GM23338 (cell line): ENCODE results near the gene NPEPPS. TPM values are rescaled to one million over a fixed set of nuclear protein-coding genes. Genes with fewer than 3 reads are reported as not detected.

ENCODE experiments used
- ATAC-seq: fragments of 200-7000 bp; cut with Tn5 transposase; 3 replicates; pipeline ENCODE4 v1.9.1; 2020
- DNase-seq: peaks from one replicate; pipeline ENCODE4 v3.0.0-alpha.2; 2015; ENCODE audit warnings: low spot score
- H2AFZ ChIP-seq: fragments of 200-600 bp; sonication (generic); 2 replicates; pipeline ENCODE4 v1.8.0; 2016; ENCODE audit warnings: antibody characterized with exemption, mild to moderate bottlenecking, moderate library complexity
- H3F3A ChIP-seq: fragments of 200-600 bp; sonication (generic); replicated peaks from 2 replicates; pipeline ENCODE4 v1.8.0; 2017; ENCODE audit warnings: antibody characterized with exemption, mixed run types, low read depth
- H3K27ac ChIP-seq: fragments of 200-600 bp; sonication (generic); 2 replicates; pipeline ENCODE4 v1.6.1; 2016; ENCODE audit warnings: low read depth
- H3K27me3 ChIP-seq: fragments of 200-600 bp; sonication (generic); 2 replicates; pipeline ENCODE4 v1.8.0; 2016; ENCODE audit warnings: mild to moderate bottlenecking, mixed run types, moderate library complexity; ENCODE audit not compliant: insufficient read depth
- H3K36me3 ChIP-seq: fragments of 200-600 bp; sonication (generic); 2 replicates; pipeline ENCODE4 v1.8.0; 2016; ENCODE audit warnings: mild to moderate bottlenecking; ENCODE audit not compliant: insufficient read depth
- H3K4me1 ChIP-seq: fragments of 200-600 bp; sonication (generic); 2 replicates; pipeline ENCODE4 v1.8.0; 2016; ENCODE audit warnings: mild to moderate bottlenecking, moderate library complexity; ENCODE audit not compliant: insufficient read depth
- H3K4me2 ChIP-seq: fragments of 200-600 bp; sonication (generic); 2 replicates; pipeline ENCODE4 v1.7.1; 2017; ENCODE audit warnings: mixed run types
- H3K4me3 ChIP-seq: fragments of 200-600 bp; sonication (generic); 2 replicates; pipeline ENCODE4 v1.6.1; 2016; ENCODE audit warnings: mixed run types
- H3K79me2 ChIP-seq: fragments of 200-600 bp; sonication (generic); replicated peaks from 2 replicates; pipeline ENCODE4 v1.8.0; 2017; ENCODE audit warnings: mild to moderate bottlenecking; ENCODE audit not compliant: insufficient read depth
- H3K9me2 ChIP-seq: fragments of 200-600 bp; sonication (generic); 2 replicates; pipeline ENCODE4 v1.8.0; 2017; ENCODE audit not compliant: insufficient read depth
- H4K20me1 ChIP-seq: fragments of 200-600 bp; sonication (generic); replicated peaks from 2 replicates; pipeline ENCODE4 v1.8.0; 2017; ENCODE audit warnings: mild to moderate bottlenecking; ENCODE audit not compliant: insufficient read depth
- H3K27ac Mint-ChIP-seq: 2 replicates; pipeline ENCODE4 v1.8.0; 2020; ENCODE audit warnings: inconsistent platforms, mild to moderate bottlenecking, moderate library complexity, mixed read lengths
- H3K27me3 Mint-ChIP-seq: 3 replicates; pipeline ENCODE4 v1.8.0; 2022; ENCODE audit warnings: low read depth, mild to moderate bottlenecking, moderate library complexity, mixed read lengths, inconsistent platforms; ENCODE audit not compliant: insufficient read depth, poor library complexity
- H3K36me3 Mint-ChIP-seq: 3 replicates; pipeline ENCODE4 v1.8.0; 2021; ENCODE audit warnings: low read depth, mild to moderate bottlenecking, inconsistent platforms, moderate library complexity, mixed read lengths
- H3K4me1 Mint-ChIP-seq: 3 replicates; pipeline ENCODE4 v1.8.0; 2020; ENCODE audit warnings: mild to moderate bottlenecking, inconsistent platforms, mixed read lengths
- H3K4me3 Mint-ChIP-seq: 3 replicates; pipeline ENCODE4 v1.8.0; 2021; ENCODE audit warnings: moderate library complexity, mild to moderate bottlenecking, inconsistent platforms, mixed read lengths
- H3K9me3 Mint-ChIP-seq: 3 replicates; pipeline ENCODE4 v1.8.0; 2020; ENCODE audit warnings: moderate library complexity, mild to moderate bottlenecking, inconsistent platforms, mixed read lengths
- CREB1 ChIP-seq: fragments of 250-450 bp; sonication (Bioruptor Pico); IDR thresholded peaks from 2 replicates; pipeline ENCODE4 v1.5.0; 2020; ENCODE audit warnings: low read depth, mild to moderate bottlenecking, moderate library complexity
- EZH2 ChIP-seq: fragments of 200-600 bp; sonication (generic); IDR thresholded peaks from one replicate; pipeline ENCODE4 v1.8.0; 2017; ENCODE audit warnings: antibody characterized with exemption, mild to moderate bottlenecking, low read depth; ENCODE audit not compliant: unreplicated experiment
- EZH2phosphoT487 ChIP-seq: fragments of 200-600 bp; sonication (generic); IDR thresholded peaks from one replicate; pipeline ENCODE4 v1.8.1; 2018; ENCODE audit warnings: antibody characterized with exemption; ENCODE audit not compliant: unreplicated experiment
- NANOG ChIP-seq: IDR thresholded peaks from 2 replicates; pipeline ENCODE4 v1.6.1; 2016; ENCODE audit warnings: antibody characterized with exemption, borderline replicate concordance
- POLR2AphosphoS5 ChIP-seq: IDR thresholded peaks from 2 replicates; pipeline ENCODE4 v1.6.1; 2016; ENCODE audit warnings: antibody characterized with exemption, low read depth
- ZNF114 ChIP-seq: fragments of 250-450 bp; sonication (Bioruptor Pico); IDR thresholded peaks from 2 replicates; pipeline ENCODE4 v1.5.0; 2020; ENCODE audit warnings: mild to moderate bottlenecking, moderate library complexity
- ZNF331 ChIP-seq: fragments of 250-450 bp; sonication (Bioruptor Pico); IDR thresholded peaks from 2 replicates; pipeline ENCODE4 v1.5.0; 2020; ENCODE audit warnings: low read depth, mild to moderate bottlenecking, moderate library complexity
- polyA plus RNA-seq: library from polyadenylated mRNA; unstranded; fragments of >200 nt; fragmentation: Nextera tagmentation; extraction: Ambion mirVana; gene quantifications from 2 replicates; pipeline ENCODE4 v1.2.1, GENCODE V29; 2016
- total RNA-seq: library from RNA; depleted of rRNA; stranded (reverse); fragments of >200 nt; shearing (Covaris generic); gene quantifications from 2 replicates; pipeline ENCODE4 v1.2.3, GENCODE V29; 2014
- TF ChIP-seq, protein P1 (sequence below): IDR thresholded peaks from one replicate; pipeline ENCODE4 v1.6.1; 2018; ENCODE audit warnings: antibody characterized with exemption; ENCODE audit not compliant: unreplicated experiment
- TF ChIP-seq, protein P2 (sequence below), 2 experiments: fragments of 200-600 bp in 1 of 2; sonication (generic) in 1 of 2; conservative IDR thresholded peaks; 2 replicates each; pipeline versions ENCODE4 v1.5.1 to v1.6.1; 2016 to 2017; ENCODE audit warnings: antibody characterized with exemption in 2 of 2, low read depth in 2 of 2, mild to moderate bottlenecking in 2 of 2, moderate library complexity in 1 of 2
- TF ChIP-seq, protein P3 (sequence below): fragments of 250-450 bp; sonication (Bioruptor Pico); IDR thresholded peaks from 2 replicates; pipeline ENCODE4 v1.5.0; 2020; ENCODE audit warnings: mild to moderate bottlenecking, moderate library complexity

The NPEPPS gene
- total and polyA plus RNA-seq, 2 experiments from 2014 or later: 91.5 to 113 TPM

DNA sequence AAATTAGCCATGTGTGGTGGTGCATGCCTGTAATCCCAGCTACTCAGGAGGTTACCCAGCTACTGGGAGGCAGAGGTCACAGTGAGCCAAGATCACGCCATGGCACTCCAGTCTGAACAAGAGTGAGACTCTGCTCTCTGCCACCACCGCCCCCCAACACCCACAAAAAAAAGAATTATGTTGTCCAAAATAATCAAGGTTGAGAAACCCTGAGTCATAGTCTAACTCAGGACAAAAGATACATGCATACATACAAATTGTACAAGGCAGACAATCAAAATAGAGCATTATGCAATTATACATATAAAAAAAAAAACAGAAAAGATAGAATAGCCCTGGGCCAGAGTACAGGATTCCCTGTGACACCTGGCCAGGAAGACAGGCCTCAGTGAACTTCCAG is 112.2 kb downstream of the NPEPPS start:
- Histone ChIP-seq H4K20me1 (0 out of 2 replicates have a peak, but pooled peaks cover 5% of the 10 kb centered on the region), H2AFZ (no peak overlapping the region), H3K27ac (no peak overlapping the region), H3K4me2 (no peak overlapping the region), H3K9me2 (no peaks in the 10 kb centered on the region), H3K79me2 (peaks cover 12% of the 10 kb centered on the region), H3K4me1 (no peaks in the 10 kb centered on the region), H3K4me3 (no peak overlapping the region), H3K36me3 (no peaks in the 10 kb centered on the region), H3K27me3 (no peaks in the 10 kb centered on the region), H3F3A (no peaks in the 10 kb centered on the region)
- TF ChIP-seq ZNF114 (CRISPR knock-in tag) (no peak), EZH2 (no peak), POLR2AphosphoS5 (no peak), CREB1 (CRISPR knock-in tag) (no peak), NANOG (no peak), ZNF331 (CRISPR knock-in tag) (no peak), EZH2phosphoT487 (no peak)
- TF ChIP-seq, protein P1, sequence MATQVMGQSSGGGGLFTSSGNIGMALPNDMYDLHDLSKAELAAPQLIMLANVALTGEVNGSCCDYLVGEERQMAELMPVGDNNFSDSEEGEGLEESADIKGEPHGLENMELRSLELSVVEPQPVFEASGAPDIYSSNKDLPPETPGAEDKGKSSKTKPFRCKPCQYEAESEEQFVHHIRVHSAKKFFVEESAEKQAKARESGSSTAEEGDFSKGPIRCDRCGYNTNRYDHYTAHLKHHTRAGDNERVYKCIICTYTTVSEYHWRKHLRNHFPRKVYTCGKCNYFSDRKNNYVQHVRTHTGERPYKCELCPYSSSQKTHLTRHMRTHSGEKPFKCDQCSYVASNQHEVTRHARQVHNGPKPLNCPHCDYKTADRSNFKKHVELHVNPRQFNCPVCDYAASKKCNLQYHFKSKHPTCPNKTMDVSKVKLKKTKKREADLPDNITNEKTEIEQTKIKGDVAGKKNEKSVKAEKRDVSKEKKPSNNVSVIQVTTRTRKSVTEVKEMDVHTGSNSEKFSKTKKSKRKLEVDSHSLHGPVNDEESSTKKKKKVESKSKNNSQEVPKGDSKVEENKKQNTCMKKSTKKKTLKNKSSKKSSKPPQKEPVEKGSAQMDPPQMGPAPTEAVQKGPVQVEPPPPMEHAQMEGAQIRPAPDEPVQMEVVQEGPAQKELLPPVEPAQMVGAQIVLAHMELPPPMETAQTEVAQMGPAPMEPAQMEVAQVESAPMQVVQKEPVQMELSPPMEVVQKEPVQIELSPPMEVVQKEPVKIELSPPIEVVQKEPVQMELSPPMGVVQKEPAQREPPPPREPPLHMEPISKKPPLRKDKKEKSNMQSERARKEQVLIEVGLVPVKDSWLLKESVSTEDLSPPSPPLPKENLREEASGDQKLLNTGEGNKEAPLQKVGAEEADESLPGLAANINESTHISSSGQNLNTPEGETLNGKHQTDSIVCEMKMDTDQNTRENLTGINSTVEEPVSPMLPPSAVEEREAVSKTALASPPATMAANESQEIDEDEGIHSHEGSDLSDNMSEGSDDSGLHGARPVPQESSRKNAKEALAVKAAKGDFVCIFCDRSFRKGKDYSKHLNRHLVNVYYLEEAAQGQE: no peak
- TF ChIP-seq, protein P2, sequence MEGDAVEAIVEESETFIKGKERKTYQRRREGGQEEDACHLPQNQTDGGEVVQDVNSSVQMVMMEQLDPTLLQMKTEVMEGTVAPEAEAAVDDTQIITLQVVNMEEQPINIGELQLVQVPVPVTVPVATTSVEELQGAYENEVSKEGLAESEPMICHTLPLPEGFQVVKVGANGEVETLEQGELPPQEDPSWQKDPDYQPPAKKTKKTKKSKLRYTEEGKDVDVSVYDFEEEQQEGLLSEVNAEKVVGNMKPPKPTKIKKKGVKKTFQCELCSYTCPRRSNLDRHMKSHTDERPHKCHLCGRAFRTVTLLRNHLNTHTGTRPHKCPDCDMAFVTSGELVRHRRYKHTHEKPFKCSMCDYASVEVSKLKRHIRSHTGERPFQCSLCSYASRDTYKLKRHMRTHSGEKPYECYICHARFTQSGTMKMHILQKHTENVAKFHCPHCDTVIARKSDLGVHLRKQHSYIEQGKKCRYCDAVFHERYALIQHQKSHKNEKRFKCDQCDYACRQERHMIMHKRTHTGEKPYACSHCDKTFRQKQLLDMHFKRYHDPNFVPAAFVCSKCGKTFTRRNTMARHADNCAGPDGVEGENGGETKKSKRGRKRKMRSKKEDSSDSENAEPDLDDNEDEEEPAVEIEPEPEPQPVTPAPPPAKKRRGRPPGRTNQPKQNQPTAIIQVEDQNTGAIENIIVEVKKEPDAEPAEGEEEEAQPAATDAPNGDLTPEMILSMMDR (conservative IDR thresholded peaks at IDR 0.05; ENCODE audit: low read depth in 2 of 2): no peak
- TF ChIP-seq, protein P3, sequence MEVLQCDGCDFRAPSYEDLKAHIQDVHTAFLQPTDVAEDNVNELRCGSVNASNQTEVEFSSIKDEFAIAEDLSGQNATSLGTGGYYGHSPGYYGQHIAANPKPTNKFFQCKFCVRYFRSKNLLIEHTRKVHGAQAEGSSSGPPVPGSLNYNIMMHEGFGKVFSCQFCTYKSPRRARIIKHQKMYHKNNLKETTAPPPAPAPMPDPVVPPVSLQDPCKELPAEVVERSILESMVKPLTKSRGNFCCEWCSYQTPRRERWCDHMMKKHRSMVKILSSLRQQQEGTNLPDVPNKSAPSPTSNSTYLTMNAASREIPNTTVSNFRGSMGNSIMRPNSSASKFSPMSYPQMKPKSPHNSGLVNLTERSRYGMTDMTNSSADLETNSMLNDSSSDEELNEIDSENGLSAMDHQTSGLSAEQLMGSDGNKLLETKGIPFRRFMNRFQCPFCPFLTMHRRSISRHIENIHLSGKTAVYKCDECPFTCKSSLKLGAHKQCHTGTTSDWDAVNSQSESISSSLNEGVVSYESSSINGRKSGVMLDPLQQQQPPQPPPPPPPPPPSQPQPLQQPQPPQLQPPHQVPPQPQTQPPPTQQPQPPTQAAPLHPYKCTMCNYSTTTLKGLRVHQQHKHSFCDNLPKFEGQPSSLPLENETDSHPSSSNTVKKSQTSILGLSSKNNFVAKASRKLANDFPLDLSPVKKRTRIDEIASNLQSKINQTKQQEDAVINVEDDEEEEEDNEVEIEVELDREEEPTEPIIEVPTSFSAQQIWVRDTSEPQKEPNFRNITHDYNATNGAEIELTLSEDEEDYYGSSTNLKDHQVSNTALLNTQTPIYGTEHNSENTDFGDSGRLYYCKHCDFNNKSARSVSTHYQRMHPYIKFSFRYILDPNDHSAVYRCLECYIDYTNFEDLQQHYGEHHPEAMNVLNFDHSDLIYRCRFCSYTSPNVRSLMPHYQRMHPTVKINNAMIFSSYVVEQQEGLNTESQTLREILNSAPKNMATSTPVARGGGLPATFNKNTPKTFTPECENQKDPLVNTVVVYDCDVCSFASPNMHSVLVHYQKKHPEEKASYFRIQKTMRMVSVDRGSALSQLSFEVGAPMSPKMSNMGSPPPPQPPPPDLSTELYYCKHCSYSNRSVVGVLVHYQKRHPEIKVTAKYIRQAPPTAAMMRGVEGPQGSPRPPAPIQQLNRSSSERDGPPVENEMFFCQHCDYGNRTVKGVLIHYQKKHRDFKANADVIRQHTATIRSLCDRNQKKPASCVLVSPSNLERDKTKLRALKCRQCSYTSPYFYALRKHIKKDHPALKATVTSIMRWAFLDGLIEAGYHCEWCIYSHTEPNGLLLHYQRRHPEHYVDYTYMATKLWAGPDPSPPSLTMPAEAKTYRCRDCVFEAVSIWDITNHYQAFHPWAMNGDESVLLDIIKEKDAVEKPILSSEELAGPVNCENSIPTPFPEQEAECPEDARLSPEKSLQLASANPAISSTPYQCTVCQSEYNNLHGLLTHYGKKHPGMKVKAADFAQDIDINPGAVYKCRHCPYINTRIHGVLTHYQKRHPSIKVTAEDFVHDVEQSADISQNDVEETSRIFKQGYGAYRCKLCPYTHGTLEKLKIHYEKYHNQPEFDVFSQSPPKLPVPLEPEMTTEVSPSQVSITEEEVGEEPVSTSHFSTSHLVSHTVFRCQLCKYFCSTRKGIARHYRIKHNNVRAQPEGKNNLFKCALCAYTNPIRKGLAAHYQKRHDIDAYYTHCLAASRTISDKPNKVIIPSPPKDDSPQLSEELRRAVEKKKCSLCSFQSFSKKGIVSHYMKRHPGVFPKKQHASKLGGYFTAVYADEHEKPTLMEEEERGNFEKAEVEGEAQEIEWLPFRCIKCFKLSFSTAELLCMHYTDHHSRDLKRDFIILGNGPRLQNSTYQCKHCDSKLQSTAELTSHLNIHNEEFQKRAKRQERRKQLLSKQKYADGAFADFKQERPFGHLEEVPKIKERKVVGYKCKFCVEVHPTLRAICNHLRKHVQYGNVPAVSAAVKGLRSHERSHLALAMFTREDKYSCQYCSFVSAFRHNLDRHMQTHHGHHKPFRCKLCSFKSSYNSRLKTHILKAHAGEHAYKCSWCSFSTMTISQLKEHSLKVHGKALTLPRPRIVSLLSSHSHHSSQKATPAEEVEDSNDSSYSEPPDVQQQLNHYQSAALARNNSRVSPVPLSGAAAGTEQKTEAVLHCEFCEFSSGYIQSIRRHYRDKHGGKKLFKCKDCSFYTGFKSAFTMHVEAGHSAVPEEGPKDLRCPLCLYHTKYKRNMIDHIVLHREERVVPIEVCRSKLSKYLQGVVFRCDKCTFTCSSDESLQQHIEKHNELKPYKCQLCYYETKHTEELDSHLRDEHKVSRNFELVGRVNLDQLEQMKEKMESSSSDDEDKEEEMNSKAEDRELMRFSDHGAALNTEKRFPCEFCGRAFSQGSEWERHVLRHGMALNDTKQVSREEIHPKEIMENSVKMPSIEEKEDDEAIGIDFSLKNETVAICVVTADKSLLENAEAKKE (CRISPR knock-in tag): no peak
- ATAC-seq (no peak), DNase-seq (no peak)
- no peak overlapping the region for H3K4me3 Mint-ChIP-seq
- 0 out of 3 replicates have a peak, but pooled peaks cover under 1% of the 10 kb centered on the region for H3K36me3 Mint-ChIP-seq
- H3K4me1 Mint-ChIP-seq: no peaks in the 10 kb centered on the region
- H3K27ac Mint-ChIP-seq: no peak overlapping the region
- H3K9me3 Mint-ChIP-seq: no peaks in the 10 kb centered on the region
- peaks cover 5% of the 10 kb centered on the region for H3K27me3 Mint-ChIP-seq
